NK-92 (cell line): ENCODE results near the gene CPNE2.

Experiments used
- DNase-seq: peaks from one replicate; lab custom pipeline; 2025; ENCODE audit not compliant: unreplicated experiment; lab: John Stamatoyannopoulos, UW

Gene CPNE2

DNA sequence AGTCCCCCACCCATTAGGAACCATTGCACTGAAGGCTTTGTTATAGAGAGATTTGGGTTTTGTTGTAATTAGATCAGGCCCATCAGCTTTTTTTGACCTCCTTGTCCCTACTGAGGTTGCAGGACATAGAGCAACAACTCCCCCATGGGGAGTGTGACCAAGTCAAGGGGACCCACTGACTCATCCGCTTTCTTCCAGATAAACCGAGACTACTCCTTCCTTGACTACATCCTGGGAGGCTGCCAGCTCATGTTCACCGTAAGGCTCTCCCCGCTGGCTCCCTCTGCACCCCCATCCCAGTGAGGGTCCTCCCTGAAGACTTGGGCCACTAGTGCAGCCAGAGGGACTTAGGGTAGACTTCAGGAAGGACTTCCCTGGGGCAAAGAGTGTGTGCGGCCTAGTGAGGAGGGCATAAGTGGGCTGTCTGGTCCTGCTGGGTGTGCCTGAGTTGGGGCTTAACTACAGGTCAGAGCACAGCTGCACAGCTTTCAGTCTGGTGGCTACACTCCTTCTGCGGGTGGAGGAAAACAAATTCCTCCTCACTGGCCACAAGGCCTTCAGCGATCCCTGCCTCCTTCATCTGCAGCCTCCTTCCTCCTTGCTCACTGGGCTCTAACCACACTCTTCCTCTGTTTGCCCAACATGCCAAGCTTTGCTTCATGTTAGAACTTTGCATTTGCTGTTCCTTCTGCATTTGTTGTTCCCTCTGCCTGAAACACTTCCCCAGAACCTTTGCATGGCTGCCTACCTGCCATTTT, 31.0 kb downstream of the CPNE2 start:
- DNase-seq = no peak

GRCh38 chr16:57123974-57124674, 31.7 kb downstream of the CPNE2 start:
- no peak for DNase-seq

GRCh38 chr16:57125376-57125775, 33.0 kb downstream of the CPNE2 start:
- no peak for DNase-seq

GRCh38 chr16:57125969-57126368, 33.6 kb downstream of the CPNE2 start:
- no peak for DNase-seq

- no peak for DNase-seq
Measured at GRCh38 chr16:57126411-57126810, 34.0 kb downstream of the CPNE2 start.

DNA sequence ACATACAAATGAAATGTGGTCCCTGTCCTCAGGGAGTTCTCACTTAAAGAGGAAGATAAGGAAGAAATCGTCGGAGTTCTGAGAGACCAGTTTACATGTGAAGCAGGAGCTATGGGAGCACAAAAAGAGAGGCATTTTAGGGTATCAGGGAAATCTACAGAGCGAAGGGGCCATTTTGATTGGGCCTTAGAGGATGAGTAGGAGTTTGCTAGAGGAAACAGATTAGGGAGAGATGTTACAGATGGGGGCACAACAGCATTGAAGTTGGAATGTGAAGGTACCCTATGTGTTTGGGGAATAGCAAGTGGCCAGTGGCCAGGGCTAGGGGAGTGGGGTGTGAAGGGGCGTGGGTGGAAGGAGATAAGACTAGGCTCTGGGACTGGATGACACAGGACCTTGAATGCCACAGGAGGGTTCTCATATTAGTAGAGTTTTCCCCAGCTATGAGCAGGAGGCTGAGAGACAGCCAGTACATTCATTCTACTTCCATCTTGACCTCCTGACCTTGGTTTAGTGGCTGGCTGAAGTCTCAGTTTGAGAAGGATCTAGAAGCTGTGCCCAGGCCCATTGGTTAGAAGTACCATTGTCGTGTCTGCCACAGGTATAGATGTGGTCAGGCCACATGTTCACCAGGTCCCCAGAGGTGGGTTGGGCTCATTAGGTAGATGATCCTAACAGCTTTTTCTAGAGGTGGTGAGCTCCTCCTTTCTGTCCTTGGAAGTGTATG, 34.8 kb downstream of the CPNE2 start:
- no peak for DNase-seq

GRCh38 chr16:57127836-57128235, 35.5 kb downstream of the CPNE2 start:
- DNase-seq = no peak

- no peak for DNase-seq
Measured at GRCh38 chr16:57128771-57129389, 36.5 kb downstream of the CPNE2 start.

DNA sequence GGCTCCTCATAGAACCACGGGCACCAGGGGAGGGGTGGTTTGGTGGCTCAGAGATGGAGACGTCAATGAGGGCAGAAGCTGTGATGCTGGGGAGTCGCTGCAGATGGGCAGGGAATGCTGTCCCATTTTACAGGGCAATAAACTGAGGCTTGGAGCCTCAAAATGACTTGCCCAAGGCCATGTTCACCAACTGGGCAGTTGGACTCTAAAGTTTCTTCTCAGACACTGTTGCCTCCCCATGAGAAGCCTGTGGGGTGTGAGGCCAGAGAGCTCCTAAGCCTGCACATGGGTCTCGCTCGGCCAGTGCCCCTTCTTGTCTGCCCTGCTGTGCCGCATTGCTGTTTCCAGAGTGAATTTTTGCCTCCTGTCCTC, 38.6 kb downstream of the CPNE2 start:
- no peak for DNase-seq

GRCh38 chr16:57131351-57131970, 39.1 kb downstream of the CPNE2 start:
- DNase-seq = no peak

DNA sequence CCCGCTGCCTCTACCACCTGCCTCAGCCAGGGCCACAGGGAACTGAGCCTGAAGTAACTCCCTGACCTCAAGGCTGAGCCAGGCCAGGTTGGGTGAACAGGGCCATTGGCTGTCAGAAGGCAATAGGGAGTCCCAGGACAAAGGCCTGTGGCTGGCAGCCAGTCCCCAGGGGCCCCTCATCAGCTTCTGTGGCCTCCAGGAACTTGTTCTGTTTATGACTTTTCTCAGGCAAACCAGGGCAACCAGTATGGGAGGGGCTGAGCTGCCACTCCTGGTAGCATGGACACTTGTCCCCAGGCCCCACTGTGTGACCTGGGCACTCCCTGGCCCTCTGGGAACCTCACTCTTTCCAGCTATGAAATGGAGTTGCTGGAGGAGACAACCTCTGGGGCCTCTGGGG, 40.1 kb downstream of the CPNE2 start:
- no peak for DNase-seq

DNA sequence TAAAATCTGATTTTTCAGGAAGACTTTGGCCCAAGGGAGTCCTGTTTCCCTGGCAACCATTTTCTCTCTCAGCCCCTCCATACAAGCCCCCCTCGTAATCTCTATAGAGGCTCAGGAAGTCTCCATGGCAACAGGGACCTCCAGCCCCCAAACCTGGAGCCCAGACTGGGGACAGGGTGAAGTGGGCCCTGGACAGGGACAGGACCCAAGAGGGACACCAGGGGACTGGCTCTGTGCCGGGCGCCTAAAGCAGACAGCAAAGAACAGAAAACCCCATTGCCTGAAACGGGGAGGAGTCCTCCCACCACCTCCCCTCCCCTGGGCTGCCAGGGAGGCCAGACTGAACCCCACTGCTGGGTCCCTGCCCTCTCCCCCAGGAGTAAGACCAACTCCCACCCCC, 40.6 kb downstream of the CPNE2 start:
- no peak for DNase-seq

- DNase-seq = no peak
Measured at GRCh38 chr16:57133886-57134285, 41.5 kb downstream of the CPNE2 start.

DNA sequence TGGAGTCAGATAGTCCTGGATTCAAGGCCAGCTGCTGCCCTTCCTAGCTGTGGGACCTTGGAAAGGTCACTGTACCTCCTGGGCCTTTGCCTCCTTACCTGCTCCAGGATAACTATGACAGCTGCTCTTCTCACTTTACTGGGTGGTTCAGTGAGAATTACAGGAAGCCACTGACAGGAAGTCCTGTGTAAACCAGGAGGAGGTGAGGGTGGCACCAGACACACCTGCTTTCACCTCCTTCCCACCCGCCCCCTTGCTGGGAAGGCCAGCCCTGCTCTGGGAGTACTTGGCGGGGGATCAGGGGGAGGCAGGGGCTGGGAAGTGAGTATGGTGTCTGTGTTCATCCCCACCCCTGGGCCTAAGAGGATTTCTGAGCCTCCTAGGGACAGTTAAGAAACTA, 42.6 kb downstream of the CPNE2 start:
- DNase-seq = no peak

- DNase-seq = no peak
Measured at GRCh38 chr16:57137043-57137442, 44.7 kb downstream of the CPNE2 start.

DNA sequence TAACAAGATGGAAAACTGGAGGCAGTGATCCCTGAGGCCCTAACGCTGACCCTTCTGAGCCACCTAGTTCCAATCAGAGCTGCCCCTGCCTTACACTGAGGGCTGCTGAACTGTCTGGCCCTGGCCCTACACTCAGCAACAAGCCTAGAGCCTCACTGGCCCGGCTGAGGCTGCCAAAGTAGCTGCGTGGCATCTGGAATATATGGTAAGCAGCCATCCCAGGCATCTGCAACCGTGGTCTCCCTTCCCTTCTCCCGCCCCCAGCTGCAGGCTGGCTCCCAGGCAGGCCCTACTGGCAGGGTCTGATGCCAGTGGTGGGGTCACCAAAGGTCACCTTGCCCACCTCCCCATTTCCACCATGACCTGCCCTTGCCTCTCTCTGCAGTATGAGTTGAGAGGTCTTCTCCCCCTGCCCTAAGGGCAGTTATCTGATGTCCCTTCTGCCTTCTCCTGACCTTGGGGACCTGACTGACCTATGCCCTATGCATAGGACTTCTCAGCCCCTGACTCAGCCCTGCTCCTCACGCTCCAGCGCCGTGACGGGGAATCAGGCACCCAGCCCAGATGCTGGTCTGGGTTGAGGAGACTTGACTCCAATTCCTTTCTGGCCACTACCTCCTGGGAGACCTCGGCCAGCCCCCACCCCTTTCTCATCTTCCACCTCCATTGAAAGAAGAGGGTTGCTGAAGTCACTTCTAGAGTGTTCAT, 45.3 kb downstream of the CPNE2 start:
- DNase-seq = no peak

GRCh38 chr16:57138281-57138935, 46.0 kb downstream of the CPNE2 start:
- DNase-seq = no peak

- DNase-seq = no peak
Measured at GRCh38 chr16:57140931-57141668, 48.7 kb downstream of the CPNE2 start.
